G401 (cell line): ENCODE data around the gene RERE. TPM values are rescaled to one million over a fixed set of nuclear protein-coding genes. Genes with fewer than 3 reads are reported as not detected.

Experiments
- DNase-seq: peaks from one replicate; pipeline ENCODE4 v3.0.0-alpha.2; 2015; ENCODE audit warnings: low spot score
- in situ Hi-C: cut with HindIII; loops from 2 replicates; pipeline ENCODE4 v1.10.0; 2016; ENCODE audit warnings: low sequenced_read_pairs, mixed read lengths
- total RNA-seq: library from RNA; depleted of rRNA; stranded (reverse); fragments of >200 nt; shearing (Covaris generic); gene quantifications from 2 replicates; pipeline ENCODE4 v1.2.3, GENCODE V29; 2014

Gene RERE
- total RNA-seq, 1 experiment from 2014 or later = 22.6 TPM

DNA sequence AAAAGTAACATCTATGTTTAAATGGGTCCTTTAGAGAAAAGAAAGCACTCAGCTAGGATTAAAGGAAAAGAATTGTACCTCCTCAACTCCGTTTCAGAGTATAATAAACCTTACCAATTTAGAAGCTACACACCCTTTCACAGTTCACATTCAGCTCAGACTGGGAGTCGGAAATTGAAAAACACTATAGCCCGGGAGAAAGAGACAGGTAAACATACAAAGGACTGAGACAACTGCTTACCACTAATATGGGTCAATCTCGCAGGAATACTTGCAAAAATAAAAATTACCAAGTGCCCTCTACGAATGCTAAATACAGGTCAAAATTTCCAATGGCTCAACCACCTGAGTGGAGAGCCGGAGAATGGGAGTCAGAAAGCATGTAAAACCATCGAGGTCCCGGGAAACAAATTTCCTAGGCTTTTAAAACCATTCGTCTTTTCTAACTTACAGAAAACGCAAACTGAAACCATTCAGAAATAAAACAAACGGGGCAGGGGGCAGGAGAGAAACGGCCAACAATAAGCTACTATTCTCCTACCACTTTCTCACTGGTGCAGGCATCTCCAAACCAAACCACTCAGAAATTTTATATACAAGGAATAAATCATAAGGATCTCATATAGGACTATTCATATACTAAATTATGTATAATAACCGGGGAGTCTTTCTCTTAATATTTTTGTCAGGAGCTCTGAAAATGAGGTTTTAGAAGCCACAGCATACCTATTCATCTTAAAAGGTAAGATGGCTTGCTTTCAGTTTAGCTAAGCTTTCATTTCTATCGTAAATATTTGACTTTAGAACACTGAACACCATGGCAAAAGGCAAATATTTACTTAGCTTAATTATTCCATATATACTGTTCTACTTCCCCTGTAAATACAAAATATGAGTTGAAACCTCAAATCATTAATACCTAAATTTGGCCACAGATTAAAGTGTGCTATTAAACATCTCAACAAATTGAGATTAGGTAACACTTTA is 136.5 kb downstream of the RERE start:
- in situ Hi-C loops = no loop called here
- DNase-seq = no peak

- DNase-seq = no peak
- in situ Hi-C loops = no loop called here
These were observed 137.3 kb downstream of the RERE start for GRCh38 chr1:8679929-8680663.

DNA sequence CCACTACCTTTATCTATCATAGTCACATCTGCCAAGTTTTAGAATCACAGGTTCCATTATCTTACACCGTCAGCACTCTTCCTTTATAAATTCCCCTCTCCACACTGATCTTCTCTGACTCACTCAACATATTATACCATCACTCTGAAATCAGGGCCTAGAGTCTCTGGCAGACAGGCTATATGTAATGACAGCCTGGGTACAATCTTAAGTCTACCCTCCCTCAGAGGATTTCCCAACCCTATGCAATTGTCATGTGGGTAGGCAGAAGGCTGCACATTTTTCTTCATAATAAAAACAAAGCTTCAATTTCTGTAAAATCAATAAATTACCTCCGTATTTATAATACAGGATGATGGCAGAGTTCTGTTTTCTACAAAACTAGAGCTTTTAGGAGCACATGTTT is 138.0 kb downstream of the RERE start:
- no peak for DNase-seq
- in situ Hi-C loops = no loop called here

GRCh38 chr1:8678673-8679394 is 138.6 kb downstream of the RERE start:
- DNase-seq = no peak
- in situ Hi-C loops = no loop called here

GRCh38 chr1:8677782-8678181 is 139.7 kb downstream of the RERE start:
- in situ Hi-C loops = no loop called here
- no peak for DNase-seq

DNA sequence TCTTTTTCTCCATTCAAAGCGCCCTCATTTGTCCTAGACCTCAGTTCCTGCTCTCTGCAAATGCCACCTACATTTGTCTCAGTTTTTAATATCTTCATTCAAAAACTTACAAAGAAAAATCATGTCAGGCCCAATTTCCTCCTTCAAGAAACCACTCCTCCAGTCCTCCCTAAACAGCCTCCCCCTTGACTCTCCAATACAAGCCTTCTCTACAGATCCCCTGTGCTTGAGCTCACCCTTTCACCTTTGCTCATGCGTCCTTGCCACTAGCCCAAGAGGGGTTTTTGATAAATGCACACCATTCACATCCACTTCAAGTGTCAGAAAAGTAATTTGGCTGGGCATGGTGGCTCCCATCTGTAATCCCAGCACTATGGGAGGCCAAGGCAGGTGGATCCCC is 140.6 kb downstream of the RERE start:
- in situ Hi-C loops = no loop called here

GRCh38 chr1:8676072-8676471 is 141.4 kb downstream of the RERE start:
- DNase-seq = no peak
- in situ Hi-C loops = no loop called here

More for the DNA sequence above, 140.6 kb downstream of the RERE start:
- no peak for DNase-seq

DNA sequence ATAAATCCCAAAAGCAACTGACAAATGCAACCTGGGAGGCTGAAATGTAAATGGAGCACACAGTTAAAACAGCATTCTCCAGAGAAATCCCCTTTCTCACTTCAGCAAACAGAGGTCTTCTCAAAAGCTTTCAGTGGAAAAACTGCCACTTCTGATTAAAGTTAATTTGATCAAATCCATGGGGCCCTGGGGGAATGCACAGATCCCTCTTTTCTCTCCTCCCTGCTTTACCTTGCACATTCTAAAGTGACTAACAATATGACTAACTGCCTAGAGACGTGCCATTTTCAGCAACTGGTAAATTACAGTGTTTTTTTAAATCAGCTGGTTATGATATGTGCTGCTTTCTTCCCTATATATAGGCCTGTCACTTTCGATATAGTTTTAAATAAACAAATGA is 142.5 kb downstream of the RERE start:
- in situ Hi-C loops = no loop called here
- no peak for DNase-seq

GRCh38 chr1:8674481-8674880 is 143.0 kb downstream of the RERE start:
- no peak for DNase-seq
- in situ Hi-C loops = no loop called here

DNA sequence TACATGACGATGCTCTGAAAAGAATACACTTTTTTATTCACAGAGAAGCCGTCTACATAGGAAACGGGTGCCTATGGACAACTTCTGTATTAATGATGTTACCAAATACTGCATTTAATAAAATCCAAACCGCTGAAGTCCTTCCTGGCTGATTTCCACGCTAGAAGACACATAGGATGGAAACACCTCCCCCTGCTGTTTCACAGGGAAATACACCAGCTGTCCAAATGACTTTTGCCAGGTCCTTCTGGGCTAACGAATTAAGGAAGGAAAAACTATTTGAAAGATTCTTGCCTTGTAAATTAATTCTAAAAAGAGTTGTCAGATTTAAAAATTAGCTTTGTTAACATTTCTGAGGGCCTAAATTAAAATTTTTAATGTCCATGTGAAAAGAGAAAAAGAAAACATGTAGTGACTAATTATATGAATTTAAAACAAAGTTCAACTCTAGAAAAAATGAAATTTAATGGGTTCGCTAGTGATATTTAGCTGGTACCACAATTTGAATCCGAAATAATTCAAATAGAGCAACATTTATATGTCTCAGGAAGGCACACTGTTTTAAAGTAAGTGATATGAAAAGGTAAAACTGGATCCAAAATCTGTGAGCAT is 146.0 kb downstream of the RERE start:
- in situ Hi-C loops = no loop called here

GRCh38 chr1:8670371-8670818 is 147.0 kb downstream of the RERE start:
- in situ Hi-C loops = no loop called here
- no peak for DNase-seq

More for the DNA sequence above, 146.0 kb downstream of the RERE start:
- DNase-seq = peak; percentile 90

DNA sequence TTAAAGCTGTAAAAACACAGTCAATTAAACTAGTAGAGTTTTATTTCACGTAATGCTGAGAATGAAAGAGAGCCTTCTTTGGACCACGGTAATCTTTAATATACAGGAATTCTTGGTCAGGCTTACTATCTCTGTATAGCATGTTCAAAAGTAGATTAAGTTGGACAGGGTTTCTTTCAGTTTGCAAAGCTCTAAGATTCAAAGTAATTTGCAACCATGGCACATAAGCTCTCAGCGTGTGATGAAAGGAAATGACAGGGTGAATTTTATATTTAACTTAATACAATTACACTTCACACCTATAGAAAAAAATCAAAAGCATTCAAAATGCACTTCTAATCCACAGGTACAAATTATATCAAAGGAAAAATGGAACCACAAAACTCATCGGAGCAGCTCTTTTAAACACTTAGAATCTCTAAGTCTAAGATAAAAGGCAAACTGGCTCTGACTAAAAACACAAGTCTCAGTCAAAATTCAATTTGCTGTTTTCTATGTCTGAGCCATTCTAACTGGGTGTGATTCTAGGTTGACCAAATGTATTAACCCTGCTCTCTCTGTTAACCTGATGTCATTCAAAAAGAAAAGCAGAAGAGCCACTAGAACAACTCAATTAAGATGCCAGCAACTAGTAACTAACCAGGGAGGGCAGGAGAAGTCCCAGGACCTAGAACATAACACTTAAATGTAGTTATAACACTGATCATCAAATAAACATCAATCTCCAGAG is 147.7 kb downstream of the RERE start:
- in situ Hi-C loops = no loop called here
- no peak for DNase-seq

DNA sequence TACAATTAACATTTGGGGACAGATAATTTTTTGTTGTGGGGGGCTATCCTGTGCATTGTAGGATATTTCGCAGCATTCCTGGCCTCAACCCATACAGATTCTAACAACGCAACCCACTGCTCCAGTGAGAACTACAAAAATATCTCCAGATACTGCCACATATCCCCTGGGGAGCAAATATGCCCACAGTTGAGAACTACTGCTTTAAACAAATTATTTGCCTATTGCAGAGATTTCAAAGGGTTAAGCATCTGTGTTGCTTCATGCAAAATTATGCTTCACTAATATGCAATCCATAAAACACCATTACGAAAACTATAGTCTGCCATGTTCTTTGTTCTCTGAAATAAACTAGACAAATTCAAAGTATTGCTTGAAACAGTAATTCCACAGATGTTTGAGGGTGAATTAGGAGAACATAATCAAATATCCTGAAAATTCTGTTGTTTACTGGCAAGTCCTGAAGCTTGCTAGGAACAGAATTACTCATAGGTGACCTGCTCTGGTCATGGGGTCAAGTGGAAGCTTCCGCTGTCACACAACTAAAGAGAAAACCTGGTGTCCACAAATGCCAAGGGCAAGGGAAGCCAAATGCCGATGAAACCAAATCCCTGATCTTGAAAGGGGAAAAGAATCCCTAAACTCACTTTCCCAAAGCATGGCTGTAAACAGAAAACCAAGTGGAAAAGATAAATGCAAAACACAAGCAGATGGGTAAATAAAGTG is 149.4 kb downstream of the RERE start:
- no peak for DNase-seq
- in situ Hi-C loops = no loop called here

GRCh38 chr1:8666389-8667167 is 150.9 kb downstream of the RERE start:
- in situ Hi-C loops = no loop called here
- no peak for DNase-seq

DNA sequence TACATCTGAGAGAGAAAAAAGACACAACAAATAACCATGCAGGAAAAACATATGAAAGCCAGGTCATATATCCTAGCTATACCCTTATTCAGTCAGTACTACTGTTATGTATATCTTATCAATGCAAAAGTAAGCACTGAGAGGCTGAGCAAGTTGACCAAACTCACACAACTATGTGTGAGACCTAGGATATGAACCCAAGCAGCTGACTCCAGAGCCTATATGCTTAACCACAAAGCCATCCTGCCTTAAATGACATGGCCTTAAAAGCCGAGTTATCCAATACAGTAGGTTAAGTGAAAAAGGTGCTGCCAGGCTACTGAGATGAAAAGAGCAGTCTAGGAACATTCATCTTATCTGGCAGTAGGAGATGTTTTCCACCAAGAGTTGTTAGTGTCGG is 151.6 kb downstream of the RERE start:
- in situ Hi-C loops = no loop called here
- DNase-seq = no peak

DNA sequence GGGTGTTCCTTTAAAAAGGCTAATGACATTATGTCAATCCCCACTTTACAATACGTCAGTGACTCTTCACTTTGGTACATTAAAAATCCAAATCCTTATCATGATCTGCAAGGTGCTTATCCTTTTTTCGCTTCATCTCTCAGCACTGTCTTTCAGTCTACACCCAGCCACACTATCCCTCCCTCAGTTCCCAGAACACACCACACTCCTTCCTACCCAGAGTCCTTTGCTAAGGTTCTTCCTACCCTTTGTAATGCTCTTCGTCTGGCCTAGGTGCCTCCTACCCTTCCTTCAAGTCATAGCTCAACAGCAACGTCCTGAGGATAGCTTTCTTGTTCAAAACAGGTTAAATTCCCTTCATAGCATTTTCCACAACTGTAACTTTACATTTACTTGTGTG is 152.6 kb downstream of the RERE start:
- in situ Hi-C loops = no loop called here
- no peak for DNase-seq

DNA sequence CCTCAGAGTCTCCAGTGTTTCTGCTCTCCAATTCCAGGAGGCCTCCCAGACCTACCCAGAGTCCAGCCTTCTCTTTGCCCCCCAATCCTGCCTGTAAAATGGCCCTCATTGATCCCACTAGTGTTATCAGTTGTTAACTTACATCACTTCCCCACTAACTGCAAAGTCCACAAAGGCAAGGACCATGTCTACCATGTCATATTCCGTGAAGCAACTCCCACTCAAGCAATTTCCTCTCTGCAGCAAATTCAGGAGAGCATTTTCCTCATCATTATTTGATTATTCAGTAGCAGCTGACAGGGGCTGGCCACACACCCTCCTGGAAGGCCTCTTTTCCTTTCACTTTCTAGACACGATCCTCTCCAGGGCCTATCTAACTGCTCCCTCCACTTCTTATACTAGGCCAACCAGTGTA is 153.5 kb downstream of the RERE start:
- no peak for DNase-seq
- in situ Hi-C loops = no loop called here
